ENCODE results near the gene IL20RA. TPM values are rescaled to one million over a fixed set of nuclear protein-coding genes. Genes with fewer than 3 reads are reported as not detected.

The IL20RA gene
- total and polyA plus RNA-seq, 2 donors (not counting 3 experiments of a cell fraction or from before 2014, with no cell fraction given) = not detected

GRCh38 chr6:137036566-137037300, 8.0 kb downstream of the IL20RA start:
- Histone ChIP-seq H3K27ac (ENCODE audit: insufficient read depth, low read depth, low read length) (no peak overlapping the region), H4K20me1 (replicated peaks; ENCODE audit: control insufficient read depth, extremely low read depth, insufficient read depth, low read length) (no peaks in the 10 kb centered on the region), H3K9ac (replicated peaks; ENCODE audit: extremely low read depth, insufficient read depth, low read length) (no peak overlapping the region), H3K9me3 (replicated peaks; ENCODE audit: control insufficient read depth, insufficient read depth, low read length) (no peaks in the 10 kb centered on the region), H3K4me1 (ENCODE audit: control insufficient read depth, extremely low read depth, insufficient read depth, low read length) (no peaks in the 10 kb centered on the region), H3K79me2 (ENCODE audit: control insufficient read depth, insufficient read depth, low read length) (no peaks in the 10 kb centered on the region), H3K36me3 (ENCODE audit: control insufficient read depth in 2 of 2, extremely low read depth in 1 of 2, insufficient read depth in 2 of 2, low read length in 2 of 2) (no peaks in the 10 kb centered on the region), H3K4me2 (ENCODE audit: insufficient read depth, low read length) (no peak overlapping the region), H2AFZ (ENCODE audit: low read depth, low read length) (no peak overlapping the region), H3K4me3 (replicated peaks in 1 of 3; ENCODE audit: insufficient read depth in 1 of 3, low read depth in 1 of 3, low read length in 3 of 3) (no peak overlapping the region), H3K27me3 (ENCODE audit: control insufficient read depth in 2 of 2, insufficient read depth in 2 of 2, low read length in 2 of 2) (peaks cover 0 to 11% of the 10 kb centered on the region in 2 experiments), H3K9me1 (replicated peaks; ENCODE audit: control insufficient read depth, extremely low read depth, insufficient read depth, low read length) (no peaks in the 10 kb centered on the region)
- dilution Hi-C loops (cut with MboI; ENCODE audit: extremely low pct_ligation_motif_present, low sequenced_read_pairs) (no loop called here), intact Hi-C loops (cut with micrococcal nuclease) (no loop called here)
- BruUV-seq (replicated peaks) = no TSS peak
- ChIA-PET CTCF (no interaction called here), POLR2A (no interaction called here)
- FAIRE-seq = no peak
- no peak for TF ChIP-seq MAX (IDR thresholded peaks at IDR 0.05; ENCODE audit: insufficient read depth, insufficient read length)
- TF ChIP-seq FOS (IDR thresholded peaks at IDR 0.05; ENCODE audit: borderline replicate concordance, insufficient read depth, low read length) = no peak
- TF ChIP-seq MYC (IDR thresholded peaks at IDR 0.05; ENCODE audit: low read depth, low read length) = no peak
- TF ChIP-seq POLR2AphosphoS5 (IDR thresholded peaks at IDR 0.05; ENCODE audit: insufficient read depth, low read depth, low read length) = no peak
- no peak for TF ChIP-seq EZH2 (IDR thresholded peaks at IDR 0.05; ENCODE audit: borderline replicate concordance, low read depth, low read length, severe bottlenecking)
- no peak for TF ChIP-seq CTCF (IDR thresholded peaks at IDR 0.05; ENCODE audit: extremely low read depth in 1 of 2, insufficient read depth in 1 of 2, low read depth in 1 of 2, low read length in 2 of 2)
- TF ChIP-seq POLR2A (IDR thresholded peaks at IDR 0.05; ENCODE audit: low read depth, low read length) = no peak
- no peak for TF ChIP-seq GATA2 (IDR thresholded peaks at IDR 0.05; ENCODE audit: insufficient read depth, insufficient read length, low read depth, low read length)
- no peak for DNase-seq (ENCODE audit: low read depth, low spot score)

Data from endothelial cell of umbilical vein (primary cell).